ENCODE data around the gene MT1A. TPM values are rescaled to one million over a fixed set of nuclear protein-coding genes. Genes with fewer than 3 reads are reported as not detected.

Gene MT1A
- not detected for total RNA-seq

DNA sequence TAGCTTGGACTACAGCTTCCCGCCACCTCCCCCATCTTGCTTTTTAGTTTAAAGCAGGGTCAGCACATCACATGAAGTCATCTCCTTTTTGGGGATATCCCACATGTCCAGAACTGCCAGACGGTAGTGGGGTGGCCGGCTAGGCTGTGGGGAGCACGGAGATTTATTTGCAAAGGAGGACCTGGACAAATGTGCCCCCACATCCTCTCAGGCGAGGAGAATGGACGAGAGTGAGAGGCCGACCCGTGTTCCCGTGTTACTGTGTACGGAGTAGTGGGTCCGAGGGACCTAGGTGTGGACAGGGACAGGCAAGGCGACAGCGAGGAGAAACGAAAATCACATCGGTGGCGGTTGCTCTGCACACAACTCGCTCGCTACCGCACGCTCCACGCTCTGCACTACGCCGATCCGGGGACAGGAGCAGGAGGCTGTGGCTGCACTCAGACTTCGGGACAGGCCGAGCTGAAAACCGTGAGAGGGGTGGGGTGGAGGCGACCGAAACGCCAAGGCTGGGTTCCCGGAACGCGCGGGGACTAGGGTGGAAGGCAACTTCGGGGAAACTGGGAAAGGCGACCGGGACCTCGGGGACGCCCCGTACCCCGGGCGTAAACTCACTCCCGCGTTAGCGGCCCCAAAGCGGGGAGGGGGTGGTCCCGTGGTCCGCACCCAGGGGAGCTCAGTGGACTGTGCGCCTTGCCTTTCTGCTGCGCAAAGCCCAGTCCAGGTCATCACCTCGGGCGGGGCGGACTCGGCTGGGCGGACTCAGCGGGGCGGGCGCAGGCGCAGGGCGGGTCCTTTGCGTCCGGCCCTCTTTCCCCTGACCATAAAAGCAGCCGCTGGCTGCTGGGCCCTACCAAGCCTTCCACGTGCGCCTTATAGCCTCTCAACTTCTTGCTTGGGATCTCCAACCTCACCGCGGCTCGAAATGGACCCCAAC is at the start of gene MT1A:
Gene MT1A, plus strand, starts transcription at position 853 of the 937 bp plus-strand sequence. Its CDS starts 73 bp downstream, at position 926.

DNA sequence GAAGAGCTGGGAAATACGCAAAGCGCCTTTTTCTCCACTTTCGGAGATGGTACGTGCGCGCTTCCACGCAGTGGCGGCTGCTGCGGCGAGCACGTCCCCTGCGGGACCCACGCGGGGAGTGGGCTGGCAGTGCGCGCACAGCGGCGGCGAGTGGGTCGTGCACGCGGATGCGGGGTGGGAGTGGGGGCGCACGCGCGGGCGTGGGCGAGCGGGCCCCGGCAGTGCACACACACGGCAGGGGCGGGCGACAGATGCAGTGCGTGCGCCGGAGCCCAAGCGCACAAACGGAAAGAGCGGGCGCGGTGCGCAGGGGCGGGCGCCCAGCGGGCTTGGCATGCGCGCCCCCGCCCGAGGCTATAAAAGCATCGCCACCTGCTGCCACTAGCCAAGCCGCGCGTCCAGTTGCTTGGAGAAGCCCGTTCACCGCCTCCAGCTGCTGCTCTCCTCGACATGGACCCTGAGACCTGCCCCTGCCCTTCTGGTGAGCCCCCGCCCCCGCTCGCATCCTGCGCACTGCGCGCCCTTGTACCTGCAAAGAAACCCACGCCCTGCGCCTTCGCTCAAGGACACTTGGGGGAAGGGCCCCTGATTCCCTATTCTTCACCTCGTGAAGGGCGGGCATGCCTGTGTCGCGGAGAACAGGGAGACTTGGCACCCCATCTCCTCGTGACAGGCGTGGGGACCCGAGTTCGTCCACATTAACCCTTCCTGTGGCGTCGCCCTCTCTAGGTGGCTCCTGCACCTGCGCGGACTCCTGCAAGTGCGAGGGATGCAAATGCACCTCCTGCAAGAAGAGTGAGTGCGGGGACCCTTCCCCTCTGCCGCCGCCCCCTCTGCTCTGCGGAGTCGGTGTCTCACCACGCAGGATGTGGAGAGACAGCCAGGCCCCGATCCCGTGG is 49.1 kb upstream of the MT1A start, which contains the start of gene MT3:
Gene MT3, plus strand, starts transcription at position 388 of the 899 bp plus-strand sequence. Its CDS starts 63 bp downstream, at position 451.

DNA sequence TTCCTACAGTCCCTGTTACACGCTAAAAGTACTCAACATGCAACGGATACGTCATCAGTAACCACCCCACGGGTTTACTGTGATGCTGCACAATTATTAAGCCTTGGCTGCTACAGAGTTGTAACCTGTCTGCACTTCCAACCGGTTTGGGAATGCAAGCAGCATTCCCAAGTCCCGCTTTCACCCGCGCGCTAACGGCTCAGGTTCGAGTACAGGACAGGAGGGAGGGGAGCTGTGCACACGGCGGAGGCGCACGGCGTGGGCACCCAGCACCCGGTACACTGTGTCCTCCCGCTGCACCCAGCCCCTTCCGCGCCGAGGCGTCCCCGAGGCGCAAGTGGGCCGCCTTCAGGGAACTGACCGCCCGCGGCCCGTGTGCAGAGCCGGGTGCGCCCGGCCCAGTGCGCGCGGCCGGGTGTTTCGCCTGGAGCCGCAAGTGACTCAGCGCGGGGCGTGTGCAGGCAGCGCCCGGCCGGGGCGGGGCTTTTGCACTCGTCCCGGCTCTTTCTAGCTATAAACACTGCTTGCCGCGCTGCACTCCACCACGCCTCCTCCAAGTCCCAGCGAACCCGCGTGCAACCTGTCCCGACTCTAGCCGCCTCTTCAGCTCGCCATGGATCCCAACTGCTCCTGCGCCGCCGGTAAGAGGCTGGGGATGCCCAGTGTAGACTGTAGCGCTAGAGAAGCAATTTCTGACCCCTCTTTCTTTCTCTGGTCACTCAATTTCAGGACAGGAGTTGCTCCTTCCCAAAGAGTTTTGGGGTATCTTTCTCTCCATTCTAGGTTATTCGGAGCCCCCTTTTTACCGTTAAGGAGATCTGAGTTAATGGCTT is 30.2 kb upstream of the MT1A start, which contains the start of gene MT2A:
Gene MT2A, plus strand, starts transcription at position 542 of the 833 bp plus-strand sequence. Its CDS starts 72 bp downstream, at position 614.

DNA sequence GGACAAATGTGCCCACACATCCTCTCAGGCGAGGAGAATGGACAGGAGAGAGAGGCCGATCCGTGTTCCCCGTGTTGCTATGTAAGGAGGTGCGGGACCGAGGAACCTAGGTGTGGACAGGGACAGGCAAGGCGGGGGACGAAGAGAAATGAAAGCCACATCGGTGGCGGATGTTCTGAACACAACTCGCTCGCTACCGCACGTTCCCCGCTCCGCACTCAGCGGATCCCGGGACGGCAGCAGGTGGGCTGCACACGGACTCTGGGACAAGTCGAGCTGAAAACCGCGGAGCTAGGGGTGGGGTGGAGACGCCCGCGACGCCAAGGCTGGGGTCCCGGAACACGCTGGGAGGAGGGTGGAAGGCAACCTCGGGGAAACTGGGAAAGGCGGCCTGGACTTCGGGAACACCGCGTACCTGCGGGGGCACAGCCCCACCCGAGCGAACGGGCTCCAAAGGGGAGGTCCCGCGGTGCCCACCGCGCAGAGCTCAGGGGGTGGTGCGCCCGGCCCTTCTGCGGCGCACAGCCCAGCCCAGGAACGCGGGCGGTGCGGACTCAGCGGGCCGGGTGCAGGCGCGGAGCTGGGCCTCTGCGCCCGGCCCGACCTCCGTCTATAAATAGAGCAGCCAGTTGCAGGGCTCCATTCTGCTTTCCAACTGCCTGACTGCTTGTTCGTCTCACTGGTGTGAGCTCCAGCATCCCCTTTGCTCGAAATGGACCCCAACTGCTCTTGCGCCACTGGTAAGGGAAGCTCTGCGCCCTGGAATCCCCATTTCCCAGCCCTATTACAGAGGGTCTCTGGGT is 13.1 kb upstream of the MT1A start, which contains the start of gene MT1E:
Gene MT1E, plus strand, starts transcription at position 642 of the 803 bp plus-strand sequence. Its CDS starts 71 bp downstream, at position 713.

DNA sequence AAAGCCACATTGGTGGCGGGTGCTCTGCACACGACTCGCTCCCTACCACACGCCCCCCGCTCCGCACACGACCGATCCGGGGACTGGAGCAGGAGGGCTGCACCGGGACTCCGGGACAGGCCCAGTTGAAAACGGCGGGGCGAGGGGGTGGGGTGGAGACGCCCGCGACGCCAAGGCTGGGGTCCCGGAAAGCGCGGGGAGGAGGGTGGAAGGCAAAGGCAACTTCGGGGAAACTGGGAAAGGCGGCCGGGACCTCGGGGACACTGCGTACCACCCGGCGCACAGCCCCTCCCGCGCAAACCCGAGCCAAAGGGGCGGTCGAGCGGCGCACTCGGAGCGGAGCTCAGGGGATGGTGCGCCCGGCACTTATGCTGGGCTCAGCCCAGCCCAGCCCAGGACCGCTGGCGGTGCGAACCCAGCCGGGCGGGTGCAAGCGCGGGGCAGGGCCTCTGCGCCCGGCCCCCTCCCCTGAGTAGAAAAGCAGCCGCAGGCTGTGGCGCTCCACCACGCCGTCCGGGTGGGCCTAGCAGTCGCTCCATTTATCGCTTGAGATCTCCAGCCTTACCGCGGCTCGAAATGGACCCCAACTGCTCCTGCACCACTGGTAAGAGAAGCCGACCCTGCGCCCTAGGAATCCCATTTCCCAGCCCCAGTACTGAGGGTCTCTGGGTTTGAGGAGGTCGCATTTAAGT is 6.2 kb upstream of the MT1A start, which contains the start of gene MT1M:
Gene MT1M, plus strand, starts transcription at position 504 of the 692 bp plus-strand sequence. Its CDS starts 73 bp downstream, at position 577.

DNA sequence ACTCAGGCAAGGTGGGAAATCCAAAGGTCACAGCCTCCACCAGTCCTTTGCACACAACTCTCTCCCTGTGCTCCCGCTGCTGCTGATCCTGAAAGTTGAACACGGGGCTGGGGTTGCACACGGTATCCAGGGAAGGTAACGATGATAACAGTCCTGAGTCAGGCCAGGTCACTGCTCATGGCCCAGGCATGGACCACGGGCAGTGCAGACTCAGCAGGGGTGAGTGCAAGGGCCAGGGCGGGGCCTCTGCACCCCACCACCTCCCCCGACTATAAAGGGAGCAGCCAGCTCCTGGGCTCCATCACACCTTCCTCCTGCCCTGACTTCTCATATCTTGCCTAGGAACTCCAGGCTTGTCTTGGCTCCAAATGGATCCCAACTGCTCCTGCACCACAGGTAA is 13.1 kb downstream of the MT1A start, which contains the start of gene MT1B:
Gene MT1B, plus strand, starts transcription at position 301 of the 400 bp plus-strand sequence. Its CDS starts 68 bp downstream, at position 369.

DNA sequence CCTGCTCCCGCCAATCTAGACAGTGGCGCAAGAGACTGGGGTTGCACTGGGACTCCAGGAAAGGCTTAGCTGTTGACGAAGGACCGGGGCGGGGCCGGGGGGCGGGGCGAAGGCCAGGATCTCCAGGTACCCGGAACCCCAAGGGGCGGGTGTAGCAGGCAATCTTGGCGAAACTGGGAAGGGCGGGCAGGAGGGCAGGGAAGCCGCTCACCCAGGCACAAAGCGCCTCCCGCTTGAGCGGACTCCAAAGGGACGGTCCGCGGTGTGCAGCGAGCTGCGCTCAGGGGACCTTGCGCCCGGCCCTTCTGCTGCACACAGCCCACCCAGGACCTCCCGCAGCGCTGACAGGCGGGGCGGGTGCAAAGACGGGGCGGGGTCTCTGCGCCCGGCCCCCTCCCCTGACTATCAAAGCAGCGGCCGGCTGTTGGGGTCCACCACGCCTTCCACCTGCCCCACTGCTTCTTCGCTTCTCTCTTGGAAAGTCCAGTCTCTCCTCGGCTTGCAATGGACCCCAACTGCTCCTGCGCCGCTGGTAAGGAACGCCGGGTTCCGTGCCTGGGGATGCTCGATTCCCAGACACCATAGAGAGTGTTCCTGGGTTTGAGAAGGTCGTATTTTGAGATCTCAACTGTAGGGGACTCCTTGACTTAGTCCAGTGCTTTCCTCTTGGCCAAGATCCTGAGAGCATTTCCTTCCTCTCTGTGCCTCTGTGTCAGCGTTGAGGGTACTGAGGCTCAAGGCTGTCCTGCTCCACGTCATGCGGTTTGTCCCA is 19.3 kb downstream of the MT1A start, which contains the start of gene MT1F:
Gene MT1F, plus strand, starts transcription at position 405 of the 772 bp plus-strand sequence. Its CDS starts 100 bp downstream, at position 505.

DNA sequence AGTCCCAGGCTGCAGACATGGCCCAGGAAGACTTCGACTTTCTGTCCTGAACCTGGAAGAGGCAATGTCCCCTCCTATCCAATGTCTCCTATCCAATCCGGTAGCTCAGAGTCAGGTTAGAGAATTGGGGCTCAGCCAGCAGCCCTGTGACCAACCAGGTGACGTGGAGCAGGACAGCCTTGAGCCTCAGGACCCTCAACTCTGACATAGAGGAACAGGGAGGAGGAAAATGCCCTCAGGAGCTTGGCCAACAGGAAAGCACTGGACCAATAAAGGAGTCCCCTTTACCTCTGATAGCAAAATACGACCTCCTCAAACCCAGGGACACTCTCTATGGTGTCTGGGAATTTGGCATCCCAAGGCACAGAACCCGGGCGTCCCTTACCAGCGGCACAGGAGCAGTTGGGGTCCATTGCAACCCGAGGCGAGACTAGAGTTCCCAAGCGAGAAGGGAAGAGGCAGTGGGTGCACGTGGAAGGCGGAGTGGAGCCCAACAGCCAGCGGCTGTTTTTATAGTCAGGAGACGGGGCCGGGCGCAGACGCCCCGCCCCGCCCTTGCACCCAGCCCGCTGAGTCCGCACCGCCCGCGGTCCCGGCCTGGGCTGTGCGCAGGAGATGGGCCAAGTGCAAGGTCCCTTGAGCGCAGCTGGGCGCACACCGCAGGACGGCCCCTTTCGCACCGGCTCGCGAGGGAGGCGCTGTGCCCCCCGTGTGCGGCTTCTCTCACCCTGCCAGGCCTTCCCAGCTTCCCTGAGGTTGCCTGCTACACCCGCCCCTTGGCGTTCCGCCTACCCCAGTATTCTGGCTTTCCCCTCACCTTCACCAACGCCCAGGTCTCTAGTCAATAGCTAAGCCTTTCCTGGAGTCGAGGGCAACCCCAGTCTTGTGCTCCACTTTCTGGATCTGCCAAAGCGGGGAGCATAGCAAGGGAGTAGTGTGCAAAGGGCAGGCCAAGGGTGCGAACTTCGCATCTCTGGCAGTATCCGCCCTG is 29.4 kb downstream of the MT1A start, which contains the start of gene MT1G:
Gene MT1G, minus strand, starts transcription at position 485 of the 991 bp plus-strand sequence. Its CDS starts 72 bp downstream, at position 413.

DNA sequence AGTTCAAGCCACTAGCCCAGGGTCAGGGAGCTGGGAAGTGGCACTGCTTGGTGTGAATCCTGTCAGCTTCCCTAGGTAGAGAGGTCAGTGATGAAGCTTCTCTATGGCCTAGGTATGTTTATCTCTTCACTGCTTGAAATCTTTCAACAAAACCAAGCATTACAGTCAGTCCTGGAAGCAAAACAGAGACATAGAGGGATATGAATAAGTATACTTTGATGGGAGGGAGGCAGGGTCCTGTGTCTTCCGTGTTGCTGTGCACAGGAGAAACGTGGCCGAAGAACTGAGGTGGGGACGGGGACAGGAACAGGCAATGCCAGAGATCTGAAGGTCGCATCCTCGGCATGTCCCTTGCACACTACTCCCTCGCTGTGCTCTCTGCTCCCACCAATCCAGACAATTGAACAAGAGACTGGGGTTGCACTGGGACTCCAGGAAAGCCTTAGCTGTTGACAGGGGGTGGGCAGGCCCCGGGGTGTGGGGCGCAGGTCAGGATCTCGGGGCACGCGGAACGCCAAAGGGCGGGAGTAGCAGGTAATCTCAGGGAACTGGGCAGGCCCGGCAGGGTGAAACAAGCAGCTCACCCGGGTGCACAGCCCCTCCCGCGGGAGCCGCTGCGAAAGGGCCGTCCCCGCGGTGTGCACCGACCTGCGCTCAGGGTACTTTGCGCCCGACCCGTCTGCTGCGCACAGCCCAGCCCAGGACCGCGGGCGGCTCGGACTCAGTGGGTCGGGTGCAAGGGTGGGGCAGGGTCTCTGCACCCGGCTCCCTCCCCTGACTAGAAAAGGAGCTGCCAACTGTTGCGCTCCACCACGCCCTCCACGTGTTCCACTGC is 30.8 kb downstream of the MT1A start, which contains the start of gene MT1H:
Gene MT1H, plus strand, starts transcription at position 810 of the 835 bp plus-strand sequence. CDS start 71 bp downstream, outside the sequence.

DNA sequence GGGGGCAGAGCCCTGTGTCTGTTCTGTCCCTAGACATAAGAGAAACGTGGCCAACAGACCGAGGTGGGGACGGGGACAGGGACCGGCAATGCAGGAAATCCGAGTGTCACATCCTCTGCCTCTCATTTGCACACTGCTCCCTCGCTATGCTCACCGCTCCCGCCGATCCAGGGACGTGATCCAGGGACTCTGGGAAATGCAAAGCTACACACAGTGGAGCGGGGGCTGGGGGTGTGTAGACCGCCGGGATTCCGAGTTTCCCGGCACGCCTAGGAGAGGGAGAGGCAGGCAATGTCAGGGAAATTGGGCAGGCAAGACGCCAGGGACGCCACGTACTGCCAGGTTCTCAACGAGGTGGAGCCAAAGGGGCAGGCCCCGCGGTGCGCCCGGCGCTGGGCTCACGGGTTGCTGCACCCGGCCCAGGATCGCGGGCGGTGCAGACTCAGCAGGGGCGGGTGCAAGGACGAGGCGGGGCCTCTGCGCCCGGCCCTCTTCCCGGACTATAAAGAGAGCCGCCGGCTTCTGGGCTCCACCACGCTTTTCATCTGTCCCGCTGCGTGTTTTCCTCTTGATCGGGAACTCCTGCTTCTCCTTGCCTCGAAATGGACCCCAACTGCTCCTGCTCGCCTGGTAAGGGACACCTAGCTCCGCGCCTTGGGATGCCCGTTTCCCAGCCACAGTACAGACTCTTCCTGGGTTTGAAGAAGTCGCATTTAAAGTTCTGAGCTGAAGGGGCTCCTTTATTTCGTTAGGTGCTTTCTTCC is 43.7 kb downstream of the MT1A start, which contains the start of gene MT1X:
Gene MT1X, plus strand, starts transcription at position 532 of the 764 bp plus-strand sequence. Its CDS starts 71 bp downstream, at position 603.

Other genes with a start within 250 kb of the MT1A start
- gene AMFR, start 213.1 kb upstream of the MT1A start, total RNA-seq, result 210 TPM
- gene NUDT21, start 187.3 kb upstream of the MT1A start, total RNA-seq, result 185 TPM
- gene OGFOD1, start 187.1 kb upstream of the MT1A start, total RNA-seq, result 40.7 TPM
- gene BBS2, start 118.6 kb upstream of the MT1A start, total RNA-seq, result 137 TPM
- gene MT4, start 73.6 kb upstream of the MT1A start, total RNA-seq, result not detected
- gene MT3, start 49.1 kb upstream of the MT1A start, total RNA-seq, result 5.6 TPM
- gene MT2A, start 30.1 kb upstream of the MT1A start, total RNA-seq, result 3.8 TPM
- gene MT1E, start 12.9 kb upstream of the MT1A start, total RNA-seq, result 6.6 TPM
- 1.3 TPM for gene MT1M, start 6.0 kb upstream of the MT1A start, total RNA-seq
- not detected for gene MT1B, start 13.2 kb downstream of the MT1A start, total RNA-seq
- 3.8 TPM for gene MT1F, start 19.3 kb downstream of the MT1A start, total RNA-seq
- gene MT1G, start 29.4 kb downstream of the MT1A start, total RNA-seq, result not detected
- gene MT1H, start 31.1 kb downstream of the MT1A start, total RNA-seq, result not detected
- 8.1 TPM for gene MT1X, start 43.8 kb downstream of the MT1A start, total RNA-seq
- gene NUP93, start 91.5 kb downstream of the MT1A start, total RNA-seq, result 216 TPM
- not detected for gene SLC12A3, start 226.5 kb downstream of the MT1A start, total RNA-seq

Data from parietal lobe (tissue), 1 donor.